SH-SY5Y (cell line): ENCODE measurements around the gene PSMG1.

Experiments used
- GATA2 ChIP-seq: IDR thresholded peaks from 2 replicates; pipeline ENCODE4 v1.6.1; 2011; ENCODE audit warnings: mild to moderate bottlenecking, low read depth, low read length
- GATA3 ChIP-seq: IDR thresholded peaks from 2 replicates; pipeline ENCODE4 v1.6.1; 2011; ENCODE audit warnings: low read depth, mild to moderate bottlenecking, low read length, moderate library complexity

DNA sequence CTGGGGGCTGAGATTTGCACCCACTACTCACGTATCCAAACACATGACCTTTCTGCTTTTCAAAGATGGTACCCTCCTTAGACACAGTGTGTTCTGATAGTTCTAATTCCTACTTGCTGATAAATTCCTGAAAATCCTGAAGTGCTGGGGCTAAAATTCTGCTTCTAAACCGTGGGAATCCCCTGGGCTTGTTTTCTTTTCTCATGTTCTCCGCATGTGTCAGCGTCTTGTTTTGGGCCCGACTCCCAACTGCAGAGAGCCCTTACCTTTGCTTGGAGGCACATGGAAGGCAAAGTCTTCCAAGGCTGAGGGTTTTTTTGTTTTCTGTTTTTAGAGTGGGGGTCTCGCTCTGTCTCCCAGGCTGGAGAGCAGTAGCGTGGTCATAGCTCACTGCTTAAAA lies 27.2 kb downstream of the PSMG1 start:
- TF ChIP-seq GATA3 (no peak), GATA2 (no peak)
